Fibroblast of lung (primary cell): ENCODE results near the gene MAP1LC3C. TPM values are rescaled to one million over a fixed set of nuclear protein-coding genes. Genes with fewer than 3 reads are reported as not detected.
A peak's percentile ranks its signal among the peaks of the same experiment; 100 is the strongest.
"Not testable (repeated sequence)": the region's sequence is repeated elsewhere in the genome, so short reads cannot be mapped to it uniquely, and the experiment has no call there.

Source experiments
- DNase-seq, 2 donors: peaks; one replicate each; pipeline versions ENCODE4 v3.0.0 to v3.0.0-alpha.2; 2010; ENCODE audit warnings: low read depth in 2 of 2
- H2AFZ ChIP-seq: 2 replicates; pipeline ENCODE4 v1.5.1; 2012; ENCODE audit warnings: low read length, control low read depth, inconsistent platforms
- H3K27ac ChIP-seq: 2 replicates; pipeline ENCODE4 v1.5.1; 2011; ENCODE audit warnings: low read length, control low read depth; ENCODE audit not compliant: insufficient read depth
- H3K27me3 ChIP-seq: 2 replicates; pipeline ENCODE4 v1.5.1; 2011; ENCODE audit warnings: mild to moderate bottlenecking, low read length; ENCODE audit not compliant: control insufficient read depth, insufficient read depth
- H3K36me3 ChIP-seq: 2 replicates; pipeline ENCODE4 v1.5.1; 2011; ENCODE audit warnings: low read length; ENCODE audit not compliant: control insufficient read depth, insufficient read depth
- H3K4me1 ChIP-seq: 2 replicates; pipeline ENCODE4 v1.5.1; 2011; ENCODE audit warnings: low read length; ENCODE audit not compliant: control insufficient read depth, insufficient read depth; ENCODE audit errors: extremely low read depth
- H3K4me2 ChIP-seq: 2 replicates; pipeline ENCODE4 v1.5.1; 2011; ENCODE audit warnings: low read length, control low read depth; ENCODE audit not compliant: insufficient read depth; ENCODE audit errors: extremely low read depth
- H3K4me3 ChIP-seq, 4 experiments: fragments of 200-600 bp in 1 of 4; sonication (generic) in 1 of 4; replicated peaks in 1 of 4; 2 replicates each; pipeline ENCODE4 v1.5.1; 2011 to 2016; ENCODE audit warnings: low read length in 4 of 4, low read depth in 3 of 4, mild to moderate bottlenecking in 3 of 4, control low read depth in 2 of 4, inconsistent platforms in 1 of 4, mixed read lengths in 1 of 4; ENCODE audit not compliant: insufficient read depth in 1 of 4; ENCODE audit errors: control extremely low read depth in 1 of 4
- H3K79me2 ChIP-seq: 2 replicates; pipeline ENCODE4 v1.5.1; 2012; ENCODE audit warnings: mild to moderate bottlenecking, low read length, inconsistent platforms; ENCODE audit not compliant: control insufficient read depth, insufficient read depth
- H3K9ac ChIP-seq: 2 replicates; pipeline ENCODE4 v1.5.1; 2011; ENCODE audit warnings: mild to moderate bottlenecking, low read length, control low read depth; ENCODE audit not compliant: insufficient read depth
- H3K9me3 ChIP-seq: 2 replicates; pipeline ENCODE4 v1.5.1; 2012; ENCODE audit warnings: low read depth, low read length; ENCODE audit not compliant: control insufficient read depth, insufficient read depth
- H4K20me1 ChIP-seq: 2 replicates; pipeline ENCODE4 v1.5.1; 2011; ENCODE audit warnings: low read length; ENCODE audit not compliant: control insufficient read depth, insufficient read depth; ENCODE audit errors: extremely low read depth
- CTCF ChIP-seq, 2 donors: IDR thresholded peaks in 1 of 2; conservative IDR thresholded peaks in 1 of 2; 1 replicate in 1 of 2; 2 replicates in 1 of 2; pipeline ENCODE4 v1.5.1; 2011 to 2012; ENCODE audit warnings: low read length in 2 of 2, control low read depth in 1 of 2, inconsistent platforms in 1 of 2, low read depth in 1 of 2, mild to moderate bottlenecking in 1 of 2
- EZH2 ChIP-seq: IDR thresholded peaks from 2 replicates; pipeline ENCODE4 v1.5.1; 2012; ENCODE audit warnings: low read length, control low read depth, mild to moderate bottlenecking; ENCODE audit errors: missing control alignments
- polyA plus RNA-seq, 2 donors: library from polyadenylated mRNA; depleted of rRNA in 1 of 2; stranded (reverse) in 1 of 2; unstranded in 1 of 2; fragments of >200 nt; gene quantifications; 2 replicates each; pipeline ENCODE4 v1.2.1, GENCODE V29; 2011 to 2012; ENCODE audit warnings: missing spikeins in 1 of 2
- total RNA-seq: library from RNA; depleted of rRNA; stranded (reverse); fragments of >200 nt; gene quantifications from 2 replicates; pipeline ENCODE4 v1.2.1, GENCODE V29; 2014

MAP1LC3C gene
- total and polyA plus RNA-seq, 2 donors (not counting 1 experiment from before 2014, with no cell fraction given), result 0.53 to 0.66 TPM

- no peaks in the 10 kb centered on the region for H4K20me1 ChIP-seq
- TF ChIP-seq EZH2, result no peak
- TF ChIP-seq CTCF (conservative IDR thresholded peaks at IDR 0.05 in 1 of 2, IDR thresholded peaks at IDR 0.05 in 1 of 2; ENCODE audit: low read depth in 1 of 2, low read length in 2 of 2), result no peak
- no peak overlapping the region for H3K4me3 ChIP-seq
- H3K79me2 ChIP-seq, result no peaks in the 10 kb centered on the region
- no peak overlapping the region for H3K4me2 ChIP-seq
- no peaks in the 10 kb centered on the region for H3K9me3 ChIP-seq
- H3K36me3 ChIP-seq, result no peaks in the 10 kb centered on the region
- no peak overlapping the region for H3K9ac ChIP-seq
- H3K27ac ChIP-seq, result no peak overlapping the region
- peak; percentile 33 to 50 for DNase-seq
- no peaks in the 10 kb centered on the region for H3K27me3 ChIP-seq
- H2AFZ ChIP-seq, result no peak overlapping the region
- no peaks in the 10 kb centered on the region for H3K4me1 ChIP-seq
Measured at GRCh38 chr1:241992734-241993133, 6.2 kb downstream of the MAP1LC3C start.

GRCh38 chr1:241990040-241990439 lies 8.9 kb downstream of the MAP1LC3C start:
- H3K4me1 ChIP-seq, result no peaks in the 10 kb centered on the region
- H4K20me1 ChIP-seq, result no peaks in the 10 kb centered on the region
- no peak overlapping the region for H3K27ac ChIP-seq
- no peaks in the 10 kb centered on the region for H3K79me2 ChIP-seq
- no peak overlapping the region for H3K9ac ChIP-seq
- H3K9me3 ChIP-seq, result no peaks in the 10 kb centered on the region
- H3K36me3 ChIP-seq, result no peaks in the 10 kb centered on the region
- H2AFZ ChIP-seq, result no peak overlapping the region
- H3K4me2 ChIP-seq, result no peak overlapping the region
- H3K4me3 ChIP-seq, result no peak overlapping the region
- DNase-seq, result peak; percentile 96 to 97
- no peaks in the 10 kb centered on the region for H3K27me3 ChIP-seq
- no peak for TF ChIP-seq CTCF (conservative IDR thresholded peaks at IDR 0.05 in 1 of 2, IDR thresholded peaks at IDR 0.05 in 1 of 2; ENCODE audit: low read depth in 1 of 2, low read length in 2 of 2)
- TF ChIP-seq EZH2, result no peak

DNA sequence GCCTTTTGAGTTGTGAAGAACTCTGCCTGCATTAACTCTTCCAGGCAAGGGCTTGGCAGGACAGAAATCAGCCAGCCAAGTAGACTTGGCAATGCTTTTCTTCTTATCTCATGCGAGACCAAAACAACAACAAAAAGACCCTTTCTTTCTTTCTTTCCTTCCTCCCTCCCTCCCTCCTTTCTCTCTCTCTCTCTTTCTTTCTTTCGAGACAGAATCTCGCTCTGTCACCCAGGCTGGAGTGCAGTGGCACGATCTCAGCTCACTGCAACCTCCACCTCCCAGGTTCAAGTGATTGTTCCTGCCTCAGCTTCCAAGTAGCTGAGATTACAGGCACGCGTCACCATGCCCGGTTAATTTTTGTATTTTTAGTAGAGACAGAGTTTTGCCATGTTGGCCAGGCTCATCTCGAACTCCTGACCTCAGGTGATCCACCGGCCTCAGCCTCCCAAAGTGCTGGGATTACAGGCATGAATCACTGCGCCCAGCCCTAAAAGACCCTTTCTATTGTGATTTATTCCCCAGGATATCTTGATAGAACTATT lies 10.4 kb downstream of the MAP1LC3C start:
- not testable (repeated sequence) for H3K9me3 ChIP-seq, H3K4me3 ChIP-seq, DNase-seq, H3K79me2 ChIP-seq, H2AFZ ChIP-seq, H3K4me2 ChIP-seq, H4K20me1 ChIP-seq, H3K27ac ChIP-seq, H3K27me3 ChIP-seq, H3K4me1 ChIP-seq, H3K9ac ChIP-seq, H3K36me3 ChIP-seq
